H9 (cell line): Measurements from ENCODE around the gene WDR20. TPM values are rescaled to one million over a fixed set of nuclear protein-coding genes. Genes with fewer than 3 reads are reported as not detected.
A peak's percentile ranks its signal among the peaks of the same experiment; 100 is the strongest.

Experiments
- DNase-seq: peaks from one replicate; pipeline ENCODE4 v3.0.0-alpha.2; 2017
- H2AFZ ChIP-seq: one replicate; pipeline ENCODE4 v1.6.1; 2013; ENCODE audit warnings: mild to moderate bottlenecking, low read length, control low read depth, moderate library complexity
- H2AK5ac ChIP-seq: 2 replicates; pipeline ENCODE4 v1.6.1; 2013; ENCODE audit warnings: low read length, control low read depth, mixed read lengths; ENCODE audit not compliant: insufficient read length
- H2BK120ac ChIP-seq: one replicate; pipeline ENCODE4 v1.6.1; 2013; ENCODE audit warnings: low read depth, mild to moderate bottlenecking, low read length, control low read depth, inconsistent platforms; ENCODE audit not compliant: poor library complexity, severe bottlenecking
- H2BK12ac ChIP-seq: 2 replicates; pipeline ENCODE4 v1.6.1; 2013; ENCODE audit warnings: low read length, control low read depth, mixed read lengths, low read depth; ENCODE audit not compliant: insufficient read length
- H2BK15ac ChIP-seq: 2 replicates; pipeline ENCODE4 v1.6.1; 2013; ENCODE audit warnings: low read depth, low read length, control low read depth
- H2BK20ac ChIP-seq: one replicate; pipeline ENCODE4 v1.6.1; 2013; ENCODE audit warnings: low read depth, mild to moderate bottlenecking, low read length, control low read depth, inconsistent platforms; ENCODE audit not compliant: poor library complexity, severe bottlenecking
- H2BK5ac ChIP-seq: 2 replicates; pipeline ENCODE4 v1.6.1; 2013; ENCODE audit warnings: low read length, control low read depth, mixed read lengths; ENCODE audit not compliant: insufficient read length
- H3K14ac ChIP-seq: 2 replicates; pipeline ENCODE4 v1.6.1; 2013; ENCODE audit warnings: low read length, control low read depth; ENCODE audit not compliant: insufficient read depth
- H3K18ac ChIP-seq: 2 replicates; pipeline ENCODE4 v1.6.1; 2013; ENCODE audit warnings: low read depth, mild to moderate bottlenecking, mixed read lengths, low read length, control low read depth; ENCODE audit not compliant: insufficient read length
- H3K23ac ChIP-seq: 2 replicates; pipeline ENCODE4 v1.6.1; 2013; ENCODE audit warnings: low read length, control low read depth, mixed read lengths, low read depth; ENCODE audit not compliant: insufficient read length
- H3K23me2 ChIP-seq: 2 replicates; pipeline ENCODE4 v1.6.1; 2013; ENCODE audit warnings: low read depth, mild to moderate bottlenecking, mixed read lengths, low read length, control low read depth; ENCODE audit not compliant: insufficient read length, poor library complexity, severe bottlenecking
- H3K27ac ChIP-seq: 2 replicates; pipeline ENCODE4 v1.5.1; 2013; ENCODE audit warnings: low read length, control low read depth, mixed read lengths, low read depth; ENCODE audit not compliant: insufficient read length
- H3K27me3 ChIP-seq: 2 replicates; pipeline ENCODE4 v1.6.1; 2013; ENCODE audit warnings: low read length, control low read depth, inconsistent platforms; ENCODE audit not compliant: insufficient read depth
- H3K4ac ChIP-seq: 2 replicates; pipeline ENCODE4 v1.6.1; 2013; ENCODE audit warnings: low read depth, mild to moderate bottlenecking, control low read depth, inconsistent platforms, low read length, moderate library complexity
- H3K4me1 ChIP-seq: 2 replicates; pipeline ENCODE4 v1.6.1; 2013; ENCODE audit warnings: low read length, control low read depth, inconsistent platforms; ENCODE audit not compliant: insufficient read depth
- H3K4me2 ChIP-seq: 2 replicates; pipeline ENCODE4 v1.6.1; 2013; ENCODE audit warnings: low read length, control low read depth, mixed read lengths; ENCODE audit not compliant: insufficient read length, insufficient read depth
- H3K56ac ChIP-seq: 2 replicates; pipeline ENCODE4 v1.6.1; 2013; ENCODE audit warnings: low read depth, mild to moderate bottlenecking, mixed read lengths, low read length, control low read depth; ENCODE audit not compliant: insufficient read length
- H3K79me1 ChIP-seq: 2 replicates; pipeline ENCODE4 v1.6.1; 2013; ENCODE audit warnings: low read depth, mild to moderate bottlenecking, moderate library complexity, low read length, control low read depth, inconsistent platforms; ENCODE audit not compliant: insufficient read depth, poor library complexity, severe bottlenecking
- H3K79me2 ChIP-seq: 2 replicates; pipeline ENCODE4 v1.6.1; 2013; ENCODE audit warnings: low read length, control low read depth, inconsistent platforms; ENCODE audit not compliant: insufficient read depth
- H3K9ac ChIP-seq: 2 replicates; pipeline ENCODE4 v1.6.1; 2013; ENCODE audit warnings: low read length, control low read depth, mixed read lengths; ENCODE audit not compliant: insufficient read length; ENCODE audit errors: extremely low read depth
- H3K9me3 ChIP-seq: one replicate; pipeline ENCODE4 v1.6.1; 2013; ENCODE audit warnings: low read depth, low read length, inconsistent platforms; ENCODE audit not compliant: control insufficient read depth
- H3T11ph ChIP-seq: one replicate; pipeline ENCODE4 v1.6.1; 2013; ENCODE audit warnings: mild to moderate bottlenecking, low read length, control low read depth, inconsistent platforms
- H4K20me1 ChIP-seq: one replicate; pipeline ENCODE4 v1.6.1; 2013; ENCODE audit not compliant: control insufficient read depth, insufficient read length, insufficient read depth
- H4K5ac ChIP-seq: 2 replicates; pipeline ENCODE4 v1.6.1; 2013; ENCODE audit warnings: low read depth, mild to moderate bottlenecking, mixed read lengths, low read length, control low read depth; ENCODE audit not compliant: insufficient read length
- H4K8ac ChIP-seq: replicated peaks from 2 replicates; pipeline ENCODE4 v1.6.1; 2013; ENCODE audit warnings: low read length, control low read depth, mixed read lengths, low read depth; ENCODE audit not compliant: insufficient read length
- H4K91ac ChIP-seq: 2 replicates; pipeline ENCODE4 v1.6.1; 2013; ENCODE audit warnings: low read depth, mild to moderate bottlenecking, moderate library complexity, mixed read lengths, low read length, control low read depth; ENCODE audit not compliant: insufficient read length
- H3K27ac Mint-ChIP-seq, 3 experiments: 2 replicates in 2 of 3; 3 replicates in 1 of 3; pipeline ENCODE4 v1.8.0; 2020 to 2021; ENCODE audit warnings: mixed read lengths in 3 of 3, mild to moderate bottlenecking in 1 of 3, moderate library complexity in 1 of 3
- H3K27me3 Mint-ChIP-seq: 2 replicates; pipeline ENCODE4 v1.8.0; 2021; ENCODE audit warnings: low read depth, mild to moderate bottlenecking, moderate library complexity, mixed read lengths
- H3K36me3 Mint-ChIP-seq, 3 experiments: 2 replicates in 2 of 3; 3 replicates in 1 of 3; pipeline ENCODE4 v1.8.0; 2020 to 2021; ENCODE audit warnings: low read depth in 3 of 3, mixed read lengths in 3 of 3; ENCODE audit not compliant: insufficient read depth in 1 of 3
- H3K4me1 Mint-ChIP-seq, 2 experiments: 2 replicates each; pipeline ENCODE4 v1.8.0; 2020; ENCODE audit warnings: mixed read lengths in 2 of 2
- H3K4me3 Mint-ChIP-seq, 2 experiments: 2 replicates in 1 of 2; 3 replicates in 1 of 2; pipeline ENCODE4 v1.8.0; 2020 to 2021; ENCODE audit warnings: mild to moderate bottlenecking in 2 of 2, mixed read lengths in 2 of 2, moderate library complexity in 1 of 2
- H3K9me3 Mint-ChIP-seq, 2 experiments: 2 replicates in 1 of 2; 3 replicates in 1 of 2; pipeline ENCODE4 v1.8.0; 2020; ENCODE audit warnings: mild to moderate bottlenecking in 2 of 2, mixed read lengths in 2 of 2, moderate library complexity in 1 of 2
- WGBS: extraction: QIAGEN DNeasy Blood & Tissue Kit; methylation state at CpG from one replicate; pipeline ENCODE4 v1.1.7; 2013; ENCODE audit warnings: missing lambda C conversion rate, low lambda C conversion rate, mixed read lengths; ENCODE audit not compliant: insufficient read length; ENCODE audit errors: extremely low coverage; 5-methylcytosine and 5-hydroxymethylcytosine counted together
- total RNA-seq: library from RNA; stranded (reverse); gene quantifications from 2 replicates; pipeline ENCODE4 v1.2.1, GENCODE V29; 2021
- TF ChIP-seq, protein P1 (sequence below): fragments of 200-600 bp; sonication (generic); conservative IDR thresholded peaks from 3 replicates; pipeline ENCODE4 v1.8.0; 2021; ENCODE audit warnings: antibody characterized with exemption, mild to moderate bottlenecking

Gene WDR20
- total RNA-seq, 1 experiment from 2014 or later, result 31.6 TPM

GRCh38 chr14:102221026-102221425, 81.3 kb downstream of the WDR20 start:
- H3K27me3 Mint-ChIP-seq, result no peaks in the 10 kb centered on the region; the same call in 1 of the 2 replicates
- WGBS, result no CpG with 5 or more reads among the region's 7 CpGs
- H3K36me3 Mint-ChIP-seq, result peaks cover 3 to 11% (median 5%) of the 10 kb centered on the region in 3 experiments
- H3T11ph ChIP-seq, result no peak overlapping the region
- H3K4me3 Mint-ChIP-seq, result no peak overlapping the region
- H4K5ac ChIP-seq, result no peak overlapping the region
- H3K4me2 ChIP-seq, result no peak overlapping the region
- H3K27ac ChIP-seq, result no peak overlapping the region
- H4K8ac ChIP-seq, result no peak overlapping the region
- H3K9me3 ChIP-seq, result no peaks in the 10 kb centered on the region
- H3K27me3 ChIP-seq, result no peaks in the 10 kb centered on the region
- H3K9ac ChIP-seq, result no peak overlapping the region
- peaks cover 17 to 20% of the 10 kb centered on the region in 2 experiments for H3K4me1 Mint-ChIP-seq
- no peak overlapping the region for H3K56ac ChIP-seq
- no peaks in the 10 kb centered on the region for H3K79me1 ChIP-seq
- no peak overlapping the region for H2AFZ ChIP-seq
- TF ChIP-seq, protein P1, sequence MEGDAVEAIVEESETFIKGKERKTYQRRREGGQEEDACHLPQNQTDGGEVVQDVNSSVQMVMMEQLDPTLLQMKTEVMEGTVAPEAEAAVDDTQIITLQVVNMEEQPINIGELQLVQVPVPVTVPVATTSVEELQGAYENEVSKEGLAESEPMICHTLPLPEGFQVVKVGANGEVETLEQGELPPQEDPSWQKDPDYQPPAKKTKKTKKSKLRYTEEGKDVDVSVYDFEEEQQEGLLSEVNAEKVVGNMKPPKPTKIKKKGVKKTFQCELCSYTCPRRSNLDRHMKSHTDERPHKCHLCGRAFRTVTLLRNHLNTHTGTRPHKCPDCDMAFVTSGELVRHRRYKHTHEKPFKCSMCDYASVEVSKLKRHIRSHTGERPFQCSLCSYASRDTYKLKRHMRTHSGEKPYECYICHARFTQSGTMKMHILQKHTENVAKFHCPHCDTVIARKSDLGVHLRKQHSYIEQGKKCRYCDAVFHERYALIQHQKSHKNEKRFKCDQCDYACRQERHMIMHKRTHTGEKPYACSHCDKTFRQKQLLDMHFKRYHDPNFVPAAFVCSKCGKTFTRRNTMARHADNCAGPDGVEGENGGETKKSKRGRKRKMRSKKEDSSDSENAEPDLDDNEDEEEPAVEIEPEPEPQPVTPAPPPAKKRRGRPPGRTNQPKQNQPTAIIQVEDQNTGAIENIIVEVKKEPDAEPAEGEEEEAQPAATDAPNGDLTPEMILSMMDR, result 0 out of 3 replicates have a peak, but pooled peaks have one; percentile 12
- H3K23me2 ChIP-seq, result no peaks in the 10 kb centered on the region
- no peak overlapping the region for H2BK15ac ChIP-seq
- H3K9me3 Mint-ChIP-seq, result no peaks in the 10 kb centered on the region
- no peak overlapping the region for H2BK5ac ChIP-seq
- no peaks in the 10 kb centered on the region for H4K20me1 ChIP-seq
- H3K4me1 ChIP-seq, result no peaks in the 10 kb centered on the region
- no peak overlapping the region for H3K23ac ChIP-seq
- no peak overlapping the region for H2BK120ac ChIP-seq
- H3K14ac ChIP-seq, result no peak overlapping the region
- no peak overlapping the region for H2BK20ac ChIP-seq
- no peak overlapping the region for H3K18ac ChIP-seq
- H2AK5ac ChIP-seq, result no peak overlapping the region
- no peak overlapping the region for H4K91ac ChIP-seq
- peak overlapping the region in 1 of 3 experiments; percentile 44; a peak in 1 of 7 replicates for H3K27ac Mint-ChIP-seq
- no peak overlapping the region for H3K4ac ChIP-seq
- no peaks in the 10 kb centered on the region for H3K79me2 ChIP-seq
- H2BK12ac ChIP-seq, result no peak overlapping the region
- no peak for DNase-seq
